Right lobe of liver (tissue), 6 donors: ENCODE results near the gene PLAC9. TPM values are rescaled to one million over a fixed set of nuclear protein-coding genes. Genes with fewer than 3 reads are reported as not detected.

Experiments used
- ATAC-seq, 4 donors: fragments of 200-7000 bp; cut with Tn5 transposase; one replicate each; pipeline ENCODE4 v1.9.1; 2020; ENCODE audit warnings: mild to moderate bottlenecking in 4 of 4, moderate library complexity in 4 of 4
- DNase-seq, 3 donors: peaks; one replicate each; pipeline ENCODE4 v3.0.0-alpha.2; 2020
- H3K27ac ChIP-seq, 3 donors: fragments of 200-600 bp; one replicate each; pipeline ENCODE4 v1.8.0; 2022
- H3K27me3 ChIP-seq, 2 donors: fragments of 200-600 bp; one replicate each; pipeline ENCODE4 v1.8.0; 2022
- H3K36me3 ChIP-seq, 4 donors: fragments of 200-600 bp; sonication (generic) in 1 of 4; one replicate each; pipeline versions ENCODE4 v1.5.1 to v1.8.0; 2017 to 2022; ENCODE audit warnings: control low read depth in 1 of 4
- H3K4me1 ChIP-seq, 4 donors: fragments of 200-600 bp; sonication (generic) in 1 of 4; one replicate each; pipeline versions ENCODE4 v1.5.1 to v1.8.0; 2017 to 2022; ENCODE audit warnings: control low read depth in 1 of 4
- H3K4me3 ChIP-seq, 3 donors: fragments of 200-600 bp; one replicate each; pipeline ENCODE4 v1.8.0; 2022
- H3K9me3 ChIP-seq, 4 donors: fragments of 200-600 bp; sonication (generic) in 1 of 4; one replicate each; pipeline versions ENCODE4 v1.5.1 to v1.8.0; 2017 to 2022; ENCODE audit warnings: control low read depth in 1 of 4
- CTCF ChIP-seq, 4 donors: fragments of 200-600 bp in 3 of 4; fragments of 450-650 bp in 1 of 4; IDR thresholded peaks; one replicate each; pipeline versions ENCODE4 v1.5.1 to v1.8.0; 2016 to 2022; ENCODE audit warnings: antibody characterized with exemption in 4 of 4, mild to moderate bottlenecking in 2 of 4
- POLR2A ChIP-seq: fragments of 450-650 bp; IDR thresholded peaks from one replicate; pipeline ENCODE4 v1.6.1; 2017; ENCODE audit warnings: antibody characterized with exemption, mild to moderate bottlenecking
- WGBS: methylation state at CpG from one replicate; pipeline ENCODE4 v1.1.6; 2018; ENCODE audit warnings: low coverage, low lambda C conversion rate; ENCODE audit not compliant: insufficient coverage; ENCODE audit errors: missing lambda C conversion rate; 5-methylcytosine and 5-hydroxymethylcytosine counted together
- intact Hi-C, 2 donors: fragments of 100-400 bp; cut with DNase I; formaldehyde crosslinking; loops; one replicate each; pipeline versions ENCODE4 v1.11.2 to v1.14.1; 2022
- total RNA-seq, 6 experiments: library from RNA; depleted of rRNA in 2 of 6; stranded (reverse); fragments of >200 nt in 2 of 6; fragmentation: NEBNext Ultra II Directional in 3 of 6; extraction: Animal tissue kit (Norgen Biotek cat#: 25700) in 3 of 6; gene quantifications; one replicate each; pipeline versions ENCODE4 v1.1.0 to v1.2.4, GENCODE V29; 2016 to 2023
- donor health status: DM: no; HTN: yes; CAD: no.
- donor health status: DM: no; HTN: no; CAD: no.
- donor health status: DM: no; HTN: no; CAD: no.
- donor health status: DM: no; HTN: yes; CAD: no.
- donor health status: DM: no; HTN: yes; CAD: no.

PLAC9 gene
- total RNA-seq, 6 experiments from 2014 or later = 0.78 to 3.9 (median 2.2) TPM; not detected in 1

DNA sequence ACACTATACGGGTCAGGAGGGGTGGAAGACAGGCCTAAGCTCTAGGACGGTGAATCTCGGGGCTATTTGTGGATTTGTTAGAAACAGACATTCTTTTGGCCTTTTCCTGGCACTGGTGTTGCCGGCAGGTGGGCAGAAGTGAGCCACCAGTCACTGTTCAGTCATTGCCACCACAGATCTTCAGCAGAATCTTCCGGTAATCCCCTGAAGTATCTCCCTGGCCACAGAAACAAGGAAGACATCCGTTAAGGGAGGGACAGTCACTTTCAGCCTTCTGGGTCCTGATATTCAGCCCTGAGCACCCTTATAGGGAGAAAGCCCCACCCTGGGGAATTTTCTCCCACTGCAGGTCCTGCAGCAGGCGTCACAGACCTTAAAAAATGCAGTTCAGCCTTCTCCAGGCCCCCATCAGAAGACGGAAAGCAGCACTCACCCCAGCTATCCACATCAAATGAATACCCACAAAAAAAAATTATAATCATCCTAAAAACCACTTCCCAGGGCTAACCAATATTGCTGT, 23.2 kb downstream of the PLAC9 start:
- Histone ChIP-seq H3K36me3 (peaks cover 0 to 67% (median 15%) of the 10 kb centered on the region in 4 donors), H3K9me3 (no peaks in the 10 kb centered on the region), H3K4me3 (no peak overlapping the region), H3K27me3 (no peaks in the 10 kb centered on the region), H3K4me1 (no peaks in the 10 kb centered on the region), H3K27ac (no peak overlapping the region)
- no peak for ATAC-seq
- no peak for TF ChIP-seq CTCF (IDR thresholded peaks at IDR 0.05)
- TF ChIP-seq POLR2A = no peak
- intact Hi-C loops = loop anchor here in 1 of 2 donors (10.0 kb wide), 1 partner anchor 49 kb away; the partner anchor contains the start of gene ANXA11
- DNase-seq = no peak
- WGBS = 90% methylated on average over 2 of the region's 8 CpGs

GRCh38 chr10:80156216-80156615, 23.7 kb downstream of the PLAC9 start:
- H3K4me1 ChIP-seq = no peaks in the 10 kb centered on the region
- TF ChIP-seq POLR2A (no peak), CTCF (IDR thresholded peaks at IDR 0.05) (no peak)
- H3K27ac ChIP-seq = no peak overlapping the region
- H3K9me3 ChIP-seq = no peaks in the 10 kb centered on the region
- DNase-seq = no peak
- WGBS = 90% methylated on average over 3 of the region's 5 CpGs
- ATAC-seq = no peak
- H3K27me3 ChIP-seq = no peaks in the 10 kb centered on the region
- intact Hi-C loops = loop anchor here in 1 of 2 donors (10.0 kb wide), 1 partner anchor 49 kb away; the partner anchor contains the start of gene ANXA11
- H3K4me3 ChIP-seq = no peak overlapping the region
- peaks cover 0 to 69% (median 15%) of the 10 kb centered on the region in 4 donors for H3K36me3 ChIP-seq

DNA sequence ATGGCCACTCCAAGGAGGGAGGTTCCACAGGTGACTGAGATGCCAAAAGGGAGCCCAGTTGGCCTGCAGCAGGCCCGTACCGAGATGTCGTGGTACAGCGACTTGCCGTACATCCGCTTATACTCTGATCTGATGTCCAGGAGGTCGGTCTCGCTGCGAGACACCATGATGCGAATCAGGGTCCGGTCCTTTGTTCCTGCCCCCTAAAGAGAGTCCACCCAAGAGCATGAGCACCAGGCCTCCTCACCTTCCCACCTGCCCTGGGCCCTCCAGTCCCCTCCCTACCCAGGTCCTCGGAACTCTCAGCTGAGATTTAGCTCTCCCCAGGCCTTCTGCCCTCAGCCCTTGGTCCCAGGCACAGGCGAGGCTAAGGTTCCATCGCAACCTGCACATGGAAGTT, 25.0 kb downstream of the PLAC9 start:
- ATAC-seq (no peak), DNase-seq (no peak)
- H3K27me3 ChIP-seq = no peaks in the 10 kb centered on the region
- H3K27ac ChIP-seq = no peak overlapping the region
- peaks cover 0 to 76% (median 15%) of the 10 kb centered on the region in 4 donors for H3K36me3 ChIP-seq
- WGBS = 100% methylated on average over 1 of the region's 14 CpGs
- H3K9me3 ChIP-seq = no peaks in the 10 kb centered on the region
- no peak for TF ChIP-seq CTCF (IDR thresholded peaks at IDR 0.05)
- TF ChIP-seq POLR2A = no peak
- H3K4me3 ChIP-seq = no peak overlapping the region
- intact Hi-C loops = loop anchor here in 1 of 2 donors (10.0 kb wide), 1 partner anchor 47 kb away; the partner anchor contains the start of gene ANXA11
- H3K4me1 ChIP-seq = no peaks in the 10 kb centered on the region

DNA sequence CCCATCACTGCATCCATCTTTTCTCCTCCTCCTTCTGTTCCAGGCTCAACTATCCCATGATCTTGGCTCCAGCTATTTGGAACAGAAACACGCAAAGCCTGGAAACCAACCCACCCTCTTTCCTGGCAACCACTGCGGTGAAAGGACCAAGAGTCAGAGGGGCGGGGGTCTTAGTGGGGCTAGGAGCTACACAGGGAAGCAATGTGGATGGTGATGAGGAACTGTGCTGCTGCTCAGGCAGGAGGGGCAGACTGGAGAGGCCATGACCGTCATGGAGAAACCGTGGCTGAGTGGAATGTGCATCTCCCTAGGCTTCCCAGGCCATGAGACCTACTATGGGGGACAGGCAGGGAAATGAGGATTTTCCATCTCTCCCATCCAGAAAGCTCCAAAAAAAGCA, 25.6 kb downstream of the PLAC9 start:
- TF ChIP-seq POLR2A (no peak), CTCF (IDR thresholded peaks at IDR 0.05) (no peak)
- H3K4me3 ChIP-seq = no peak overlapping the region
- no peaks in the 10 kb centered on the region for H3K4me1 ChIP-seq
- WGBS = 74% methylated on average over 5 of the region's 5 CpGs
- ATAC-seq (no peak), DNase-seq (no peak)
- no peak overlapping the region for H3K27ac ChIP-seq
- intact Hi-C loops = loop anchor here in 1 of 2 donors (10.0 kb wide), 1 partner anchor 47 kb away; the partner anchor contains the start of gene ANXA11
- H3K36me3 ChIP-seq = peaks cover 3 to 80% (median 15%) of the 10 kb centered on the region in 4 donors
- H3K27me3 ChIP-seq = no peaks in the 10 kb centered on the region
- H3K9me3 ChIP-seq = no peaks in the 10 kb centered on the region
